Activated T-cell treated with anti-CD3 and anti-CD28 coated beads, Interleukin-2, amount 50 U/mL, for 48 hours (primary cell): ENCODE results near the gene PTCRA.
"Not testable (repeated sequence)": the region's sequence is repeated elsewhere in the genome, so short reads cannot be mapped to it uniquely, and the experiment has no call there.

ENCODE experiments used
- DNase-seq, 2 experiments: peaks; one replicate each; pipeline ENCODE4 v3.0.0-alpha.2; 2020

Gene PTCRA

GRCh38 chr6:42915732-42916131 lies at the start of gene PTCRA:
Gene PTCRA (plus strand): TSS chr6:42916053. CDS start chr6:42916070, 17 bp downstream.
- DNase-seq = no peak

GRCh38 chr6:42870145-42870936 lies 45.5 kb upstream of the PTCRA start:
- DNase-seq = no peak

- no peak for DNase-seq
Observed at GRCh38 chr6:42871711-42872110, 44.1 kb upstream of the PTCRA start.

GRCh38 chr6:42873313-42873712 lies 42.5 kb upstream of the PTCRA start:
- no peak for DNase-seq

- no peak for DNase-seq
Observed at GRCh38 chr6:42877695-42878094, 38.2 kb upstream of the PTCRA start.

- DNase-seq = peak; percentile 88 to 89
Observed at GRCh38 chr6:42879372-42880239, 36.2 kb upstream of the PTCRA start, which contains the start of gene RPL7L1. Gene RPL7L1 (plus strand): TSS chr6:42879616. CDS start chr6:42879911, 295 bp downstream.

GRCh38 chr6:42880240-42880817 lies 35.5 kb upstream of the PTCRA start:
- DNase-seq = peak in 1 of 2 experiments; percentile 37

GRCh38 chr6:42880871-42881270 lies 35.0 kb upstream of the PTCRA start:
- not testable (repeated sequence) for DNase-seq

GRCh38 chr6:42885702-42886101 lies 30.2 kb upstream of the PTCRA start:
- no peak for DNase-seq

- peak in 1 of 2 experiments; percentile 21 for DNase-seq
Observed at GRCh38 chr6:42888201-42888600, 27.7 kb upstream of the PTCRA start.

- peak; percentile 14 to 26 for DNase-seq
Observed at GRCh38 chr6:42889815-42890214, 26.0 kb upstream of the PTCRA start.

GRCh38 chr6:42890311-42891198 lies 25.3 kb upstream of the PTCRA start:
- DNase-seq = peak; percentile 94 to 95

- DNase-seq = no peak
Observed at GRCh38 chr6:42891199-42891722, 24.6 kb upstream of the PTCRA start.

- not testable (repeated sequence) for DNase-seq
Observed at GRCh38 chr6:42894041-42894828, 21.6 kb upstream of the PTCRA start.

GRCh38 chr6:42896178-42896719 lies 19.6 kb upstream of the PTCRA start:
- DNase-seq = no peak

GRCh38 chr6:42898891-42899361 lies 16.9 kb upstream of the PTCRA start:
- DNase-seq = peak; percentile 73 to 76

GRCh38 chr6:42899871-42900270 lies 16.0 kb upstream of the PTCRA start:
- DNase-seq = no peak

GRCh38 chr6:42901538-42901957 lies 14.3 kb upstream of the PTCRA start:
- peak; percentile 74 to 75 for DNase-seq

- DNase-seq = not testable (repeated sequence)
Observed at GRCh38 chr6:42902429-42903263, 13.2 kb upstream of the PTCRA start.

- DNase-seq = no peak
Observed at GRCh38 chr6:42904467-42904866, 11.4 kb upstream of the PTCRA start.
